Measurements from ENCODE around the gene TBXAS1.
"Not testable (repeated sequence)": the region's sequence is repeated elsewhere in the genome, so short reads cannot be mapped to it uniquely, and the experiment has no call there.

The TBXAS1 gene

GRCh38 chr7:139915864-139916716 is 87.0 kb downstream of the TBXAS1 start:
- no peak for TF ChIP-seq CTCF (IDR thresholded peaks at IDR 0.05; ENCODE audit: insufficient read depth, low read length, missing control alignments)
- H3K4me3 ChIP-seq (ENCODE audit: low read depth, low read length): no peak overlapping the region
- CTCF ChIA-PET: interaction anchor here (0.7 to 2.7 kb wide), 8 partner anchors 11 to 297 kb away, joined by 3 to 11 read pairs (median 3); no protein-coding TSS in a partner anchor

GRCh38 chr7:139916717-139917395 is 87.8 kb downstream of the TBXAS1 start:
- no peak for TF ChIP-seq CTCF (IDR thresholded peaks at IDR 0.05; ENCODE audit: insufficient read depth, low read length, missing control alignments)
- H3K4me3 ChIP-seq (ENCODE audit: low read depth, low read length): no peak overlapping the region
- ChIA-PET POLR2A (interaction anchor here (1.8 kb wide), 1 partner anchor 39 kb away, joined by 4 read pairs; no protein-coding TSS in a partner anchor), CTCF (interaction anchor here (0.9 to 2.7 kb wide), 5 partner anchors 15 to 298 kb away, joined by 3 to 11 read pairs (median 5); no protein-coding TSS in a partner anchor)
- DNase-seq (ENCODE audit: low read depth, low spot score): no peak

More at GRCh38 chr7:139915864-139916716, 87.0 kb downstream of the TBXAS1 start:
- POLR2A ChIA-PET: interaction anchor here (0.9 to 1.8 kb wide), 2 partner anchors 38 to 138 kb away, joined by 3 to 4 read pairs; partner anchors contain the start of gene HIPK2
- DNase-seq (ENCODE audit: low read depth, low spot score): peak; percentile 85

GRCh38 chr7:139917851-139918250 is 88.8 kb downstream of the TBXAS1 start:
- H3K4me3 ChIP-seq (ENCODE audit: low read depth, low read length): no peak overlapping the region
- ChIA-PET POLR2A (no interaction called here), CTCF (interaction anchor here (0.9 to 1.5 kb wide), 4 partner anchors 14 to 271 kb away, joined by 3 to 4 read pairs (median 3); no protein-coding TSS in a partner anchor)
- no peak for TF ChIP-seq CTCF (IDR thresholded peaks at IDR 0.05; ENCODE audit: insufficient read depth, low read length, missing control alignments)
- DNase-seq (ENCODE audit: low read depth, low spot score): no peak

GRCh38 chr7:139918480-139918879 is 89.4 kb downstream of the TBXAS1 start:
- H3K4me3 ChIP-seq (ENCODE audit: low read depth, low read length): no peak overlapping the region
- ChIA-PET POLR2A (no interaction called here), CTCF (interaction anchor here (1.0 to 1.3 kb wide), 2 partner anchors 140 to 271 kb away, joined by 3 to 4 read pairs; no protein-coding TSS in a partner anchor)
- DNase-seq (ENCODE audit: low read depth, low spot score): no peak
- no peak for TF ChIP-seq CTCF (IDR thresholded peaks at IDR 0.05; ENCODE audit: insufficient read depth, low read length, missing control alignments)

- no peak for TF ChIP-seq CTCF (IDR thresholded peaks at IDR 0.05; ENCODE audit: insufficient read depth, low read length, missing control alignments)
- CTCF ChIA-PET: no interaction called here
- POLR2A ChIA-PET: no interaction called here
- DNase-seq (ENCODE audit: low read depth, low spot score): no peak
- no peak overlapping the region for H3K4me3 ChIP-seq (ENCODE audit: low read depth, low read length)
These were observed 94.0 kb downstream of the TBXAS1 start for GRCh38 chr7:139923090-139923489.

GRCh38 chr7:139924461-139924860 is 95.4 kb downstream of the TBXAS1 start:
- no peak for TF ChIP-seq CTCF (IDR thresholded peaks at IDR 0.05; ENCODE audit: insufficient read depth, low read length, missing control alignments)
- POLR2A ChIA-PET: no interaction called here
- H3K4me3 ChIP-seq (ENCODE audit: low read depth, low read length): no peak overlapping the region
- CTCF ChIA-PET: no interaction called here
- no peak for DNase-seq (ENCODE audit: low read depth, low spot score)

- POLR2A ChIA-PET; DNase-seq (ENCODE audit: low read depth, low spot score); H3K4me3 ChIP-seq (ENCODE audit: low read depth, low read length): not testable (repeated sequence)
- CTCF ChIA-PET: interaction anchor here (1.4 kb wide), 1 partner anchor 283 kb away, joined by 3 read pairs; no protein-coding TSS in a partner anchor
These were observed 100.2 kb downstream of the TBXAS1 start for GRCh38 chr7:139929221-139929620.
